Naive thymus-derived CD8-positive, alpha-beta T cell (primary cell): ENCODE data around the gene FANCM. TPM values are rescaled to one million over a fixed set of nuclear protein-coding genes. Genes with fewer than 3 reads are reported as not detected.

ENCODE experiments used
- ATAC-seq, 2 donors: fragments of 150-1000 bp; cut with Tn5 transposase in 1 of 2; sonication (Bioruptor Pico), chemical (Tn5 transposase) in 1 of 2; 1 replicate in 1 of 2; 2 replicates in 1 of 2; pipeline ENCODE4 v1.10.0; 2021; ENCODE audit warnings: mild to moderate bottlenecking in 2 of 2, moderate library complexity in 2 of 2
- POLR2A ChIA-PET: fragments of 350-600 bp; sonication (Branson Sonifier 250); formaldehyde crosslinking; loops from one replicate; lab custom pipeline; 2021; ENCODE audit warnings: antibody characterized with exemption; lab: Charles Lee
- DNase-seq, 10 donors: peaks; one replicate each; pipeline versions ENCODE4 v3.0.0 to v3.0.0-alpha.2; 2020 to 2022
- H3K27ac Mint-ChIP-seq, 10 donors: one replicate each; pipeline ENCODE4 v1.8.0; 2020 to 2022; ENCODE audit warnings: mild to moderate bottlenecking in 10 of 10, mixed read lengths in 10 of 10, moderate library complexity in 4 of 10, inconsistent platforms in 1 of 10
- H3K27me3 Mint-ChIP-seq, 5 donors: one replicate each; pipeline ENCODE4 v1.8.0; 2021 to 2022; ENCODE audit warnings: mixed read lengths in 5 of 5
- H3K36me3 Mint-ChIP-seq, 3 donors: one replicate each; pipeline ENCODE4 v1.8.0; 2020 to 2022; ENCODE audit warnings: mixed read lengths in 3 of 3, mild to moderate bottlenecking in 2 of 3, inconsistent platforms in 1 of 3
- H3K4me1 Mint-ChIP-seq, 4 donors: one replicate each; pipeline ENCODE4 v1.8.0; 2021 to 2022; ENCODE audit warnings: mixed read lengths in 4 of 4
- H3K4me3 Mint-ChIP-seq, 10 donors: one replicate each; pipeline ENCODE4 v1.8.0; 2020 to 2022; ENCODE audit warnings: mild to moderate bottlenecking in 10 of 10, mixed read lengths in 10 of 10, moderate library complexity in 6 of 10, inconsistent platforms in 1 of 10
- H3K9me3 Mint-ChIP-seq, 9 donors: one replicate each; pipeline ENCODE4 v1.8.0; 2020 to 2022; ENCODE audit warnings: mixed read lengths in 9 of 9, mild to moderate bottlenecking in 3 of 9, inconsistent platforms in 1 of 9, moderate library complexity in 1 of 9
- polyA plus RNA-seq, 3 donors: library from polyadenylated mRNA; unstranded; fragments of 300-500 nt; fragmentation: Illumina TruSeq; gene quantifications; one replicate each; pipeline ENCODE4 v1.2.3, GENCODE V29; 2021
- total RNA-seq, 8 experiments: library from RNA in 2 of 8; stranded (reverse) in 2 of 8; gene quantifications; one replicate each; pipeline ENCODE4 v1.2.3 and lab custom pipeline; 2021 to 2026

Gene FANCM
- total and polyA plus RNA-seq, 5 experiments from 2014 or later, result 4.4 to 11.2 (median 6.4) TPM

DNA sequence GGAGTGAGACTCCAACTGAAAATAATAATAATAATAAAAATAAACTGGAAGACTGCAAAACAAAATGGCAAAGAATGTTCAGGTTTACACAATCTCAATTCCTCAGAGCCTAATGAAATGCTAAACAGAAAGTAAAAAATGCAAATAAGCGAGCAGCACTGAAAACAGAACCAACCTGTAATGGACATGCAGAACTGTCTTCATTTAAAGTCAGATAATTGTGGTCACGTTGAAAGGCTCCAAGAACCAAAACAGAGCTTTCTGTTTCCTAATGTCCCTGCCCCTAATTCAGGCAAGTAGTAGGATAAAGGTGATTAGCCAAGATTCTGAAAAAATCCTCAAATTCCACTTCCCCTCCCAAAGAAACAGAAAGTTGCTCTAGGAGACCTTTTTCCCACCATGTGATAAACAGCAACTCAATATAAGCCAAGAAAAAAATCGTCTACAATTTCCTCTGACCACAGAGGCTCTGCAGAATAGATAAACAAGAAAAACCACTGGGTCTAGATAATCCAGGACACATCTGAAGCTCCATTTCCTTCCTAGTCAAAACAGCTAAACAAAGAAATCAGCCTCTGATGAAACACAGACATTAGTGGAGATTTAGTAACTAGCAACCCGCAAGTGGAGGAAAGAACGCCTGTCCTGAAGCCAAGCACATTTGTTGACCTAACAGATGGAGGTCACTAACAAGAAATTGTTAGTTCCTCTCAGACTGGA is 114.3 kb downstream of the FANCM start:
- DNase-seq (no peak), ATAC-seq (no peak)
- POLR2A ChIA-PET, result no interaction called here
- Mint-ChIP-seq H3K27me3 (no peaks in the 10 kb centered on the region), H3K36me3 (no peaks in the 10 kb centered on the region), H3K27ac (peak overlapping the region in 4 of 10 donors; percentile 8 to 87 (median 52)), H3K9me3 (peaks cover 0 to 4% (median 0%) of the 10 kb centered on the region in 9 donors), H3K4me3 (peak overlapping the region in 9 of 10 donors; percentile 1 to 69 (median 30)), H3K4me1 (peaks cover 8 to 35% (median 20%) of the 10 kb centered on the region in 4 donors)

Other genes with a start within 250 kb of the FANCM start
- 10 to 100 TPM; 39.5 to 39.7 TPM for gene KLHL28, start 174.0 kb upstream of the FANCM start, total RNA-seq
- 10 to 100 TPM; 41.2 to 53.9 (median 41.9) TPM for gene KLHL28, start 174.0 kb upstream of the FANCM start, polyA plus RNA-seq
- 10 to 100 TPM; 14.8 to 18.3 TPM for gene TOGARAM1, start 173.7 kb upstream of the FANCM start, total RNA-seq
- 10 to 100 TPM in 1 of 3 donors, 1 to 10 TPM in 2; 7.6 to 13.3 (median 10.0) TPM for gene TOGARAM1, start 173.7 kb upstream of the FANCM start, polyA plus RNA-seq
- 10 to 100 TPM; 77.0 to 77.9 TPM for gene PRPF39, start 51.8 kb upstream of the FANCM start, total RNA-seq
- gene PRPF39, start 51.8 kb upstream of the FANCM start, polyA plus RNA-seq, result 10 to 100 TPM in 2 of 3 donors, 1 to 10 TPM in 1; 9.8 to 11.6 (median 11.4) TPM
- 10 to 100 TPM; 64.1 to 70.4 TPM for gene FKBP3, start 1.4 kb upstream of the FANCM start, total RNA-seq
- gene FKBP3, start 1.4 kb upstream of the FANCM start, polyA plus RNA-seq, result 10 to 100 TPM; 60.9 to 83.2 (median 81.6) TPM
- 10 to 100 TPM; 17.6 to 20.9 TPM for gene MIS18BP1, start 117.3 kb downstream of the FANCM start, total RNA-seq
- gene MIS18BP1, start 117.3 kb downstream of the FANCM start, polyA plus RNA-seq, result 10 to 100 TPM; 16.2 to 18.4 (median 18.0) TPM